RPMI7951 (cell line): ENCODE data around the gene FSIP1. TPM values are rescaled to one million over a fixed set of nuclear protein-coding genes. Genes with fewer than 3 reads are reported as not detected.

Source experiments
- DNase-seq: peaks from one replicate; pipeline ENCODE4 v3.0.0-alpha.2; 2012; ENCODE audit warnings: low read depth
- total RNA-seq: library from RNA; depleted of rRNA; stranded (reverse); fragments of >200 nt; shearing (Covaris generic); gene quantifications from 2 replicates; pipeline ENCODE4 v1.2.3, GENCODE V29; 2014

FSIP1 gene
- total RNA-seq, 1 experiment from 2014 or later: 1.9 TPM

DNA sequence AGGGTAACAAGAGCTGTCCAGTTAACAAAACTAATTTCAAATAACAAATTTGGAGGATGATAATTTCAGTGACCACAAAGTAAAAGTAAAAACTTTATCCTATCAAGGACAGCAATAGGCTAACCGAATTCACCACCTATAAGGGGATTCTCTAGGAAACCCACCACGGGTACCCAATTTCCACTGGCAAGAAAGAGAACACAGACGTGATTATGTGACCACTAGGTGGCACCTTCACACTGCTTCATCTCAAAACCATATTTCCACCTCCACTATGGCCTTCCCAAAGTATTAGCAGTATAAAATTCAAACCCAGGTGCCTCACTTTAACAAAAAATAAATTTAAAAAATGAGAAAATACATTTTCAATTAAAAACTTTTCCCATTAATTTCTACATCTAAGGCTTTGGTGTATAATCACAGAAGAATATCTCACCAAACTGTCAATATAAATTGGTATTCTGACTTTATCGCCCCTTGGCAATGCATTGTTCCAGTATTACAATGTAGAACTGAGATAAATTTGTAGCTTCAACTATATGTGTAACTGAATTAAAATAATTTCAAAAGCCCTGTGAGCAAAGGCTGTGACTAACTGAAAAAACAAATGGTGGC, 96.5 kb downstream of the FSIP1 start:
- DNase-seq: peak; percentile 61

DNA sequence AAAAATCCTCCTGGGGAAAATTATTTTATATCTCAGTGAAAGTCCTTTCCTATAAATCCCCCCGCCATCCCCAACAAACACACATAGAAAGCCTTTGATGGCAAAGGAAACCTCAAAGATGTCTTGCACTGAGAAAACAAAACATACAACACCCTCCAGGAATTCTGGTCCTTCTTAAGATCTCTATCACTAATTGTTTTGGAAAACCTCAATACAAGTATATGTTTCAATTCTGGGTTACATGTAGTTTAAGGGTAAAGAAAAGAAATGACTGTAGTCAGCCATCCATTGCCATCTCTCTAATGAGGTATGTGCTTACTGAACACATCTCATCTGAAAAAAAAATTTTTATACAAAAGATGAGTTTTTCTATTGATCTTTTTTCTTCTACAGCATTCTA, 97.3 kb downstream of the FSIP1 start:
- no peak for DNase-seq

DNA sequence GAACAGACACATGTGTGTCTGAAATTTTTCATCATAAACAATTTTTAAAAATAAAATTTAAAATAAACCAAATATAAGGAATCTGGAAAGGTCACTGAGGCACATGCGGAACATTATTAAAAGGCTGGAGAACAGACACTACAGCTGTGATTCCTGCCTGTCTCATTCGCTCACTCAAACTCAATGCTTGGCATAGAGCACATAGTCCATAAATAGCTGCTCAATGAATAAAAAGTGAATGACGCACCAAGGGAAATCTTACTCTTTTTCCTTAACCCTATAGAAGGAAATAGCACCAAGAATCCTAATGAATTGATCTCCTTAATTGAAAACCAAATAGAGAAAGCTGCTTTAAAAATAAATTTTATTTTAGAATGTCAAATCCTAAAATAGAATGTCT, 98.4 kb downstream of the FSIP1 start:
- peak; percentile 39 for DNase-seq

- peak; percentile 28 for DNase-seq
Observed at GRCh38 chr15:39682366-39682765, 100.3 kb downstream of the FSIP1 start.

- DNase-seq: no peak
Observed at GRCh38 chr15:39680868-39681267, 101.8 kb downstream of the FSIP1 start.

DNA sequence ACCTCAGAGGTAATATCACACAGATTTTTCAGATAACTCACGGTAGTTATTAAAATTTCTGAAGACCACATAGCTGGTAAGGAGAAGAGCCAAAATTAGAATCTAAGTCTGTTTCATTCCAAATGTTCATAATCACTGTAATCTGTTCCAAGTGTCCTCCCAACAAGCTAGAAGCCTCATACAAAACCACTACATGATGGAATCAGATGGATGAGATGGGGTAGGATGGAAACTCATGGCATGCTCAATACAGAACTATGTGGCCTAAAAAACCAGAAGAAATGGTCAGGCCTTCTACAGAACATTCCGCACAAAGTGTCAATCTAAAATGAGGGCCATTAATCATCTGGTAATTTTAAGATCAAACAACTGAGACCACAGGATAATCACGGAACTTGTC, 110.0 kb downstream of the FSIP1 start:
- no peak for DNase-seq

DNA sequence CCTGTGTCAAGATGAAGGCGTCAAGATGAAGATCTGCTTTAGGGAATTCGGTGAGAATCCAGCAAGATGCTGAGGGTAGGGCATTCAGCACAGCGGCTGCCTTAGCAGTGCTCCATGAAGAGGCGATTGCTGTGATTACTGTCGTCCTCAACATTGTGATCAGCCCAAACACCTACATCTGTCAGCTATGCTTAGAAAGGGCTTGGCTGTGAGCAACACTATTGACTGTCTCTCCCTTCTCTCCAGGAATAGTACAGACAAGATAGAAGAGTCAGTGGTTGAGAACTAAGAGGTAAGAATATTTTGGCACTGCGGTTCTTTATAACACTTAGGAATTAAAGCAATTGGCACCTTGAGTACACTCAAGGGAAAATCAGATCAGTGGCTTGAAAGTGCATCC, 110.5 kb downstream of the FSIP1 start:
- no peak for DNase-seq

DNA sequence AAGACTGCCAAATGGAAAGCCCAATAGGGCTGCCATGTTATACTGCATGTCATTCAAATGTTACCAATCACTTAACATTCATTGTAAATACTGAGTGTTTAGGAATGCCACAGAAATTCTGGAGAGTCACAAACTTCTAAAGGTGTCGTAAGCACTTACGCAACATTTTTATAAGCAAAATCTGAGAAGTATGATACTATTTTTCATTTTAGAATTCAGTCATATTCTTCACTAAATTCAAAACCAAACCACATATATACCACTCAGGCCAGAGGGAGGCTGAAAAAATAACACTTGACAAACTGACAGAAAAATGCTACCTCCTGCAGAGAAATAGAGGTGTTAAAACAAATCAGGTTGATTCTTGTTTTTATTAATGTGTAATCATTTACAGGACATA, 112.0 kb downstream of the FSIP1 start:
- DNase-seq: no peak

DNA sequence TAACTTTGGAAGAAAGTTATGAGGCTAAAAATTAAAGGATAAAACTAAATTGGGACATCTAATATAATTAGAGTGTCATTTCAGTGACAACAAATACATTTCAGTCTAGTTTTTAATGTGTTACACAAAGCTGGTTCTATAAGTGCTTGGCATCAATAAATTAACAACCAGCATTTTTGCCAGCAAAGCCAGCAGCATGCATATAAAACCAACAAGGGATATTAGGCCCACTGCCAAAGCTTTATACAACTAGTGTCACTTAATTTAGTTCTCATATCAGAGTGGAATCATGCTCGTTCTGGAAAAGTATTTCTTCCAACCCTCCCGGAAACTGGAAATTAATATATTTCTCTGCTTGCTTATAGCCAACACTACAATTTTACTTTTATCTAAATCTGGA, 113.0 kb downstream of the FSIP1 start:
- DNase-seq: no peak

- no peak for DNase-seq
Observed at GRCh38 chr15:39669241-39669640, 113.4 kb downstream of the FSIP1 start.

DNA sequence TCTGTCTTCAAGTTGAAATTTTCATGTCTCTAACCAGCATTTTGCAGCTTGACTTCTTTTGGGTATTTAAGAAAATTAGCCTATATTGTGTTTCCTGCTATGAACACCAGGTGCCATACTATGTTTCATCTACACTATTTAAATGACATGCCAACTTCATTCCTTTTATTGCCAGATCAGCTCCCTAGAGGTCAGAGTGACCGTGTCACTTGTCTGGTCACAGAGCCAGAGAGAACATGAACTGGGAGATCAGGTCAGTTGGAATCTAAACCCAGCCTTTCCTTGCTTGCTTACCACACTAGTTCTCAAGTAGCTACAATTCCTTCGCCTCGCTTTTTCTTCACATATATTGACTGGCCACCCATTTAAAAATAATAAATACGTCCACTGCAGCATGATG, 114.2 kb downstream of the FSIP1 start:
- DNase-seq: no peak

DNA sequence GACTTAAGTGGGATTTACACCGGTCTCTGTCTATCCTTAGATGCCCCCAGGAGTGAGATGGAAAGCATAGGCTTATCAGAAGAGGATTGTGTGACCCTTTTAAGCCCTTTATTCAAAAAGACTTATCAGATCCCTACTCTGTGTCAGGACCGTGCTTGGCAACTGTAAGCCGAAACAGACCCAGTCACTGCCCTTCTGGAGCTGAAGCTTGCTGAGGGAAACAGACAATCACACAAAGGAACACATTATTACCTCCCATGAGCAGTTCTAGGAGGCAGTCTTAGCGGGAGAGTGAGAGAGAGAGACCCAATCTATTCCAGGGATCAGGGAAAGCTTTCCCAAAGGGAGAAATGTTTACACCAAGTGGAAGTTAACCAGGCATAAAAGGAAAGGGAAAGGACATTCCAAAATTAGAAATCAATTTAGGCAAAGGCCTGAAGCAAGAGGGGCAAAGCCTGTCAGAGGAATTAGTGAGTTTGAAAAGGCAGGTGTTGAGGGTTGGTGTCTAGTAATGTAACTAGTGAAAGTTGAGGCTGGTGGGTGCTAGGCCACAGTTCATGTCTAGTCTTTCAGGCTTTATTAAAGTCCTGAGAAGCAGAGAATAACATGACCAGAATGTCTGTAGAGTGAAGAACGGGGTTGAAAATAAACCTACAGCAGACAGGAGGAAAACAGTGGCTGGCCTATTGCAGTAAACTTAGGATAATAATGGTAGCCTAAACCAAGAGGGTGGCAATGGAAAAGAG, 115.1 kb downstream of the FSIP1 start:
- no peak for DNase-seq

DNA sequence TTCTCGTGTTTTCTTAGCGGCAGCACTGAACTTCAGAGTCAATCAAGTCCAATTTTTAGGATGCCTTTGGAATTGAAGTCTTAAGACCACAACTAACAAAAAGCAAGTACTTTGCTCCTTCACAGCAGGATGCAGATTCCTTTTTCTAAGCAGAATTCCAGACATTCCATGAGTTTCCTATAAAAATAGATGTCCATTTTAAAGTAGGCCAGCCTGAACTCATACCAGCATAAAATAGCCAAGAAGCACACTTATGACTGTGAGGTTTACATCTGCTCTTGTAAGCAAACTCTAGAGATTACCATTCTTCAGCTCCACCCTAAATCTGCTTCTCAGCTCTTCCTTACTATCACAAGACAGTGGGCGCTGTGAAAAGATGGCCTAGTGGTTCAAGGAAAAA, 116.0 kb downstream of the FSIP1 start:
- peak; percentile 56 for DNase-seq

DNA sequence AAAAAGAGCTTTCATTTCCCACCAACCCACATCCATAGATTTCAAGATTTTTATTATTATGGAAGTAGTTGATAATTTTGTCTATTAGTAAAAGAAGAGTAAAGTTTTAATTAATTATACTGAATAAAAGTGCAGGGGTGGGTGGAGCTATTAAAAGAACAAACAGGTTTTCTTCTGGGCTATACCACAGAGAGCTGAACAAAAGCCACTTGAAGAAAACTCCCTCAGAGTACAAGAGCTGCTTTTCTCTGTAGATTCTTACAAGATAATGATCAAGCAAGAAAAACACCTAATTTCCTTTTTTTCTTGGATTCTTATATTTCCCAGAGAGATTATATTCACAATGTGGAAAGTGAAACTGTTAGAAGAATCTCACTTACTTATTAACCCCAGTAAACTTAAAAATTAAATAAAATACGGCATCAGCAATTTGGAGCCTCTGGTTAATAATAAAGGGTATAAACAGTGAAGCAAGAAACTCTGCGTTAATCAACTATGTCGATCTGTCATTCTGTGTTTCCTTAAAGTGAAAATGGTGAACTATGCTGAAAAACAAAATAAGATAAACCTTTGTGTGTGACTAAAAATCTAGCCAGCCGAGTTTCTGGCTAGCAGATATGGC, 116.9 kb downstream of the FSIP1 start:
- no peak for DNase-seq

DNA sequence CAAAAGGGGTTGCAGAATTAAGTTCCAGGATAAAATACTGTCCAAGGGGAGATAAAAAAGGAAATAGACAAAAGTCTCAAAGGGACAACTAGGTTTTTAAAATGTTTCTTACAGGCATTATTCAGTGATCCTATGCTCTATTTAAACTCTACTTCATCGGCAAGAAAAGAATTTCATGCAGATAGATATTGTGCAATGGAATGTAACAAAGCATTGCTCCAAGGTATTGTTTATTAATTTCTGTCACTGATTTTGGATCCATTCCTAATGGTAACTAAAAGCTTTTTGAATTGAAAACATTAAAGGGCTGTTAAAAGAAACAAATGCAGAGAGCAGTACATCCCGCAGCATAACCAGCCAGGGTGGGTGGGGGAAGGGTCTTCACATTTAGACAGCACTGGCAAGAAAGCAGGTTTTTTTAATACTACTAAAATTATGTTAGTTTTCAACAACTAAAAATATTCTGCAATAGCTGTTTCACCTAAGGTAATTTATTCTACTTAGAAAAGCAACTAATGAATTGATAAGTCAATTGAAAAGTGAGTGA, 118.9 kb downstream of the FSIP1 start:
- DNase-seq: no peak

GRCh38 chr15:39661776-39662175, 120.9 kb downstream of the FSIP1 start:
- no peak for DNase-seq

GRCh38 chr15:39658740-39659139, 123.9 kb downstream of the FSIP1 start:
- DNase-seq: no peak

DNA sequence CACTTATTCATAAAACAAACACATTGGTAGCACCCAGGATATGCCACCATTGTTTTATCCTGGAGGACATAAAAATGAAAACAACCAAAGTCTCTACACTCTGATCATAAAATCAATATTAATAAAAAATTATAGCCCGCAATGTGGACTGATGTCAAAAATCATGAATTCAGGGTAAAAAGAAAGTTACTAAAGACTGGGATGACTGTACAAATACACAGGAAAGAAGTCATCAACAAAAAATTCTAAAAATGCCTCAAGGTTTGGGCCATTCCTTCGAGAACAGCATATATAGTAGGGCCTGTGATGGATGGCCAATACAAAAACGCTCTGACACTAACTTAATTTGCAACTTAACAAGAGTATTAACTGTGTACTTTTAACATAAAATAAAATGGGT, 125.0 kb downstream of the FSIP1 start:
- peak; percentile 84 for DNase-seq

DNA sequence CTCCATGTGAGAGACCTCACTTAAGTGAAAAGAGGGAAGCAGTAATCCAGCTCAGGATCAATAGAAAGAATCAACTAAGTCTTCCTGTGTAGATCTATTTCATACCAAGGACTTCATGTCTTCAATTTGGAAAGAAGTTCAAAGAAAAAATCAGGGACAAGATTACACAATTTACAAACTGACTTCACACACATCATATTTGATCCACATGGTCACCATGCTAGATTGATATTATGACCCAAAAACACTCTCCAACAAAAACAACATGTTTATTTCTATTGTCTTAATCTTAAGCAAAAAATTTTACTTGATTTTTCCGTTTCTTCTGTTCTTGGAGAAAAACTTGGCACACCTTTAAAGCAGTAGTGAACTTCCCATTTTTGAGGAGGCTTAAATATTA, 125.5 kb downstream of the FSIP1 start:
- DNase-seq: no peak

DNA sequence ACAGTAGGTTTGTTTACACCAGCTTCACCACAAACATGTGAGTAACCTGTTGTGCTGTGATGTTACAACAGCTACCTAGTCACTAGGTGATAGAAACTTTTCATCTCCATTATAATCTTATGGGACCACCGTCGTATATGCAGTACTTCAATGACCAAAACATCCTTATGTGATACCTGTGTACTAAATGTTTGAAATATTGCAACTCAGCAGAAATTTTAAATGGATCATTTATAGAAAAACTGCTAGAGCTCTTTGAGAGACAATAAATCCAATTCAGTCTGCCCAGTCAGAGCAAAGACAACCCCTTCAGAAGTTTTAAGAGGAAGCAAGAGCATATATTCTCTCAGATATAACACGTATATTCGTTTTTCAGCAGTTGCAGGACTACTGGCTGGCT, 128.3 kb downstream of the FSIP1 start:
- no peak for DNase-seq

DNA sequence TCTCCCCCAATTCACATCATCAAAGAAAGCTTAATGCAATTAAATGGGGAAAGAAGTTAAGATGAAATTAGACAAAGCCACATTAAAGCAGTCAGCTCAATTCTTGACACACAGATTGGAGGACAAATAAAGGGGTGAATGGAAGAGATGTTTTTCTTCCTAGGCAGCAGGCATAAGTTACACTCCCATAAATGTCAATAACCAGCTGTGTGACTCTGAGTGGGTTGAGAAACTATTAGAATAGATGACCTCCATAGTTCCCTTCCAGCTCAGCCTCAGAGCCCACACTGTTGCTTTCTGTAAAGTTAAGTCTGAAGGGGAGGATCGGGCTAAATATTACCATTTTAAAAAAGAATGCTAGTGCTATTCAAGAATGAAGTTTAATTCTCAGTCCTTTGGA, 130.8 kb downstream of the FSIP1 start:
- no peak for DNase-seq

DNA sequence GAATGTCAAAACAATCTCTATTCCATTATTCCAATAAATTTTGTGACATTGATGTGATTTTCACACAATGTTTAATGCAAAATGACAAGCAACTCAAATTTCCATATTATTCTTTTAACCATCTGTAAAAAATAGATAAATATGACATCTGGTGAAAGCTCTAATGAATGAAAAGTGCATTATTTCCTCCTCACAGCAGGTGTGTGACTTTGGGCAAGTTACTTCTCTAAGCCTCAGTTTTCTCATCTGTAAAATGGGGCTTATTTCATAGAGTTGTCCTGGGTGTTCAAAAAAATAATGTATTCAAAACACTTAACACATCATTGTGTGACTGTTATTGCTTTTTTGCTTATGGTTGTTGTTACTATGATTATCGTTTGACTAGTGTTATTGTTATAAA, 131.3 kb downstream of the FSIP1 start:
- DNase-seq: no peak

- DNase-seq: no peak
Observed at GRCh38 chr15:39649757-39650156, 132.9 kb downstream of the FSIP1 start.
